Kidney tubule cell (primary cell): ENCODE results near the gene BIRC6.
A peak's percentile ranks its signal among the peaks of the same experiment; 100 is the strongest.
"Not testable (repeated sequence)": the region's sequence is repeated elsewhere in the genome, so short reads cannot be mapped to it uniquely, and the experiment has no call there.

Source experiments
- DNase-seq: peaks from one replicate; pipeline ENCODE4 v3.0.0-alpha.2; 2018; ENCODE audit warnings: low spot score

Gene BIRC6

DNA sequence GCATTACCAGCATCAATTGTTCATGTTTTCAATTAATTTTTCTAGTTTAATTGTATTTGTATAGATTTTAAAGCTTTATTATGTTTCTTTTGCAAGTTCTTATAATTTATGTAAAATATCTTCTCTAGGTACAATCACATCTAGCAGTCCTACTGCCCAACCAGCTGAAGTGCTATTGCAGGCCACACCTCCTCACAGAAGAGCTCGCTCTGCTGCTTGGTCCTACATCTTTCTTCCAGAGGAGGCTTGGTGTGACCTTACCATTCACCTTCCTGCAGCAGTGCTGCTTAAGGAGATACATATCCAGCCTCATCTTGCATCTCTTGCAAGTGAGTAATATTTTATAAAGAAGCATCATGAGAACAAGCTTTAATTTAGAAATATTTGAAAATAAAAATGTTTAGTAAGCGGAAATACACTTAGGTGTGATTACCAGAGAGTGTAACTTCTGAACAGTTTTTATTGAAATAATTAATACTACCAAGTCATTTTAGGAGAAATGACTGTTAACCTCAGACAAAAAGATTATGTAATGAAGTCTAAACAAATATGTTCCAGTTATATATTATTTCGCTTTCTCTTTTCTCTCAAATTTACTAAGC lies 148.2 kb downstream of the BIRC6 start:
- no peak for DNase-seq

DNA sequence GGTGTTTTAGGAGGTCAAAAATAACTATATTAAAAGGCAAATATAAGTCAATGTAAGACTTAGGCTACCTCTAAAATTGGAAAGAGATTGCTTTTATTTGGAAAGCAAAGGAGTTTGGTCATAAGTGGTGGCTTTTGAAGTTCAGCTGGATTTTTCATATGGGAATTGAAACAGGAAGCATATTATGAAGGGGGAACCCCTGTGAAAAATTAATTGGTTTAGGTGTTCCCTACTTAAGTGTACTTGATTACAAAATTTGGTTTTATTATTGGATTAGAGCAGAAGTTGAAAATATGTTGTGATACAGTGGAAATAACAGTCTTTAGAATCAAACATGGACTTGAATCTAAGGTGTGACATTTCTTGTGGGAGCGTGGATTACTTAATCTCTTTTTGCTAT lies 149.6 kb downstream of the BIRC6 start:
- DNase-seq = no peak

DNA sequence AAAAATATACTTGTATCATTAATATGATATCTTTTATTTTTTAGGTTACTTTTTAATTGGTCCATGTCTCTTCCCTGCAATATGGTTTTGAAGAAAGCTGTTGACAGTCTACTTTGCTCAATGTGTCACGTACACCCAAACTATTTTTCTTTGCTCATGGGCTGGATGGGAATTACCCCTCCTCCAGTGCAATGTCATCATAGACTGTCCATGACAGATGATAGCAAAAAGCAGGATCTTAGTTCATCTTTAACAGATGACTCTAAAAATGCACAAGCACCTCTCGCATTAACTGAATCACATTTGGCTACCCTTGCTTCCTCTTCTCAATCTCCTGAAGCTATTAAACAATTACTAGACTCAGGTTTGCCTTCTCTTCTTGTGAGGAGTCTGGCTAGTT lies 158.1 kb downstream of the BIRC6 start:
- no peak for DNase-seq

DNA sequence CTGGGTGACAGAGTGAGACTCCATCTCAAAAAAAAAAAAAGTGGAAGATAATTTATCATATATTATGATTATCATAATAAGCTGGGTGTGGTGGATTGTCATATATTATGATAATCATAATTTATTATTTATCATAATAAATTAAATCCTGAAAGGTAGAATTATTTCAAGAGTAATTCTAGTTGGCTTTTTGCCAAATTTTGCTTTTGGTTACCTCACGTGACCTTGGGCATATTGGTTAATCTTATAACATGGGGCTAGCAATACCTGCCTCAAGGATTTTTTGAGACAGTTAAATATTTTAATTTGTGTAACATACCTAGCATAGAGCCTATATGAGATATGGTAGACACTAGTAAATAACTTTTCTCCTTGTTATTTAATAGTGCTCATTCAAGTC lies 159.7 kb downstream of the BIRC6 start:
- no peak for DNase-seq

DNA sequence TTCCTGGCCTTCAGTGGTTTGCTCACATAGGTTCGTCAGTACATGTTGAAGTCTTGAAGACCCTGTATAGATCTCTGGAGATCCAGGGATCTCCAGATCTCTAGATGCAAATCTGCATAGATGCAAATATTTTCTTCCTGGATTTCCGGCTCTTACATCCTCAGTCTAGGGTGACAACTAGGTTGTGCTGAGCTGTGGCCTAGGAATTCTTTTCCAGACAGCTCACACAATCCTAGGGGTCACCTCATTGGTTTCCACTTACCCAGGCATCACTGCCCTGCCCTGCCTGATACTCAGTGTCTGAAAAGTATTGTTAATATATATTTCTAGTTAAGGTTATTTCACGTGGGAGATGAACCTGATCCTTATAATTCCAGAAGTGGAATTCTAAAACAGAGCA lies 165.9 kb downstream of the BIRC6 start:
- DNase-seq = peak; percentile 40

DNA sequence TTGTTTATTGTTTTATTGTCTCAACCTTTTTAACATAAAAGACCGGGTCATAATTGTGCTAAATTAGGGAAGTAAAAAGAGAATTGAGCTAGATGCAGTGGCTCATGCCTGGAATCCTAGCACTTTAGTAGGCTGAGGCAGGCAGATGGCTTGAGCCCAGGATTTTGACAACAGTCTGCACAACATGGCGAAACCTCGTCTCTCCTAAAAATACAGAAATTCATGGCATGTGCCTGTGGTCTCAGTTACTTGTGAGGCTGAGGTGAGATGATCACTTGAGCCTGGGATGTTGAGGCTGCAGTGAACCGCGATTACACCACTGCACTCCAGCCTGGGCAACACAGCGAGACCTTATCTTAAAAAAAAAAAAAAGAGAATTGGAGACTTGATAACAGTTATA lies 166.9 kb downstream of the BIRC6 start:
- no peak for DNase-seq

DNA sequence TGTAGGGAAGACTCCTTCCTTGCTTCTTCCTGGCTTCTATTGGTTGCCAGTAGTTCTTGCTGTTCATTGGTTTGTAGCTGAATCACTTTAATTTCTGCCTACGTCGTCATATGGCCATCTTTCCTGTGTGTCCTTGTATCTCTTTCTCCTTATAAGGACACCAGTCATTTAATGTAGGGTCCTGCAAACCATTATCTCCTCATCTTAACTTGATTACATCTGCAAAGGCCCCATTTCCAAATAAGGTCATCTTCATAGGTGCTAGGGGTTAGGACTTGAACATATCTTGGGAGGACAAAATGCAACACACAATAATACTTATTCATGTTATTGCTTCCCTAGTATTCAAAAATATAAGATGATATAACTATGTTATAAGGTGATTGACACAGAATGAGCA lies 175.5 kb downstream of the BIRC6 start:
- DNase-seq = no peak

DNA sequence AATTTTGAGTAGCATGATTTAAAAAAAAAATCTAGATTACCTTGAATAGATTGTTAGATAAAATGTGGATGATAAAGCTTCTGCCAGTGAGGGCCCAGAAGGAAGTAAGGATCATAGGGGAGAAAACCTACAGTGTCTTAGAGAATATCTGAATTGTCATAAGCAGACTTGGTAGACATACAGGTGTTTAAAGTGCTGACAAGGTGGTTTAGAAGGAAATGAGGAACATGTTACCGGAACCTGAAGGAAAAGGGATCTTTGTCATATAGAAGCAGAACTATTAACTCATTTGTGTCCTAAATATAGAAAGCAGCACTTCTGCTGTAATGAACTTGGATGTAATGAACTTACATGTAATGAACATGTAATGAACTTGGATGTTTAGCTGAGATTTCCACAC lies 176.1 kb downstream of the BIRC6 start:
- no peak for DNase-seq

DNA sequence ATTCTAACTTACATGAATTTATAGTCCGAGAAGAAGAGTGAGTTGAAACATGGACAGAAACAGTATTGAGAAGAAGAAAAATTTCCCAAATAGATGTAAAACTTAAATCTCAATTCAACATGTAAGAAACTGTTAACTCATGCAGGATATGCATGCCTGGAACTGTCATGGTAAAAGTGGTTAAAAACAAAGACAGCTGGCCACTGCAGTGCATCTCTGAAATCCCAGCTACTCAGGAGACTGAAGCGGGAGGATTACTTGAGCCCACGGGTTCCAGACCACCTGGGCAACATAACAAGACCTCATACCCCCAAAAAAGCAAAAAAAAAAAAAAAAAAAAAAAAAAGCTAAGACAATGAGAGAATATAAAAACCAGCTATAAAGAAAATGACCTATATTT lies 178.0 kb downstream of the BIRC6 start:
- no peak for DNase-seq

DNA sequence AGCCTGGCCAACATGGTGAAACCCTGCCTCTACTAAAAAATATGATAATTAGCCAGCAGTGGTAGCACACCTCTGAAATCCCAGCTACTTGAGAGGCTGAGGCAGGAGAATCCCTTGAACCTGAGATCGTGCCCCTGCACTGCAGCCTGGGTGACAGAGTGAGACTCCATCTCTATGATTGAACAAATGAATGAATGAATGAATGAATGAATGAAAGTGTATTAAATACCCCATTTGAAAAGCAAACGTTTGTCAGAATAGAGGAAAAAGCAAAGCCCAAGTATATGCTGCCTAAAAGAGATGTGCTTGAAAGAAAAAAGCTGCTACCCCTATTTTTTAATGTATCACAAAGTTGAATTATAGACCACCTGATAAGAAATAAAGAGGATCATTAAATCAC lies 181.9 kb downstream of the BIRC6 start:
- DNase-seq = no peak

DNA sequence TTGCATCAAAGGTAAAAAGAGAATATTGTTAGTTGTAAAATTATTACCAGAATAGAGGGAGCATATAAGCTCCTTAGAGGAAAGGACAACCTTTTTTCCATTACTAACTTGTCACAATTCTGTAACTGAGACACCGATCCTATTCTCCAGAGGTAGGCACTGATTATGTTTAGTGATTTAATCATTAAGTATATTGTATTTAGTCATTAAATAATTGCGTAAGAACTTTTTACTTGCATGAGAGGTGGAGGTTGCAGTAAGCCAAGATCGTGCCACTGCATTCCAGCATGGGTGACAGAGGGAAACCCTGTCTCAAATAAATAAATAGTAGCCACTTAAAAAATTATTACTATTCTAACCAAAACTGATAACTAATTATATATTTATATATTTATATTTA lies 195.7 kb downstream of the BIRC6 start:
- not testable (repeated sequence) for DNase-seq

DNA sequence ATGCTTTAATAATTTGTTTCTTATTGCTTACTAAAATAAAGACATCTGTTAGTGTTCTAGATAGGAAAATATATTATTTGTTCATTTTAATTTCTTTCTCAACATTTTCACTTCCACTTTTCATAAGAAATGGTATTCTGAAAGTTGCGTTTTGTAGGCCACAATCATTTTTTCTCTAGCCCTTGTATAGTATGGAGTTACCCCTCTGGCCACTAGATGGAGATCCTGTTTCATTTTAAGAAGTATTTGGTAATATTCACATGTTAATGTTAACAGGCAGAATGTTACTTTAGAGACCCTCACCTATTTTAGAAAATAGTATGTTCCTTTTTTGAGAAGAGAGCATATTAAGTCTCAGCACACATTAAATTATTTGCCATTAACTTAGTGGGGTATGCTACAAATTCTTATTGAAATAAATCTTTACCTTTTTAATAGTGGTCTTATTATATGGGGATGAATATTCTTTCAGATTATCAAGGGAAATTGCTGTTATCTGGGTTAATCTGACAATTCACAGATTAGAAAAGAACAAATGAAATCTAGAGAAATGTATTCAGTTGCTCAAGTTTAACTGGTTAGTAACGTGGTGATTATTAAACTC lies 197.1 kb downstream of the BIRC6 start:
- peak; percentile 42 for DNase-seq

DNA sequence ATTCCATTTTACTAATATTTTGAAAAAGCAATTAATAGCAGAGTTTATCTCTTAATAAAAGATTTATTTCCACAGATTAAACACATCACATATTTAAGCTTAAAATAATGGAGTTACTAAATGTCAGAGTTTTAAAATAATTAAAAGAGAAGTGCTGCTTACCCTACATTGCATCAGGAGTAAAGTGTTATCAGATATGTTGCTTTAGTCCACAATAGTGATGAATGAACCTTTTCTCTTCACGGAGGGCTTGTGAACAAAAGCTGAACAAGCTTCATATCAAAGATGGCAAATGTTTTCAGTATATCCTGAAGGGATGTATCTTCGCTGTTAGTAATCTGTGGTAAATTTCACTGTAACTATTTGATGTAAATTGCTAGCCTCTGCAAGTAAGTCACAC lies 201.7 kb downstream of the BIRC6 start:
- no peak for DNase-seq

DNA sequence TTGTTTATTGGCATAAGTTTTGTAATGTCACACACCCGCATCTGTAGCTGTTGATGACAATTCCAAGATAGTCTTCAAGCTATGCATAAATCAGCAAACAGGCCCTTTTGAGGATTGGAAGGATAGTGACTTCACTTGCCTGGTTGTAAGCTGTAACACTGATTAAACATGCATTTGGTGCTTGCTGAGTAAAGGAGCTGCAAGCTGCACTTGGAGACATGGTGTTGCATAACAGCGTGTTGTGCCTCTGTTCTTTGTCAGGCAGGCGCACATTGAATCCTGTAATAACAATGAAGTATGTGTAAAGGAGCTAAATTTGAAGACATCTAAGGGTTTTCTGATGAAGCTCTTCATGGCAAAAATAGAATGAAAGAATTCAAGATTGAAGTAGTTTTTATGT lies 202.3 kb downstream of the BIRC6 start:
- DNase-seq = no peak

DNA sequence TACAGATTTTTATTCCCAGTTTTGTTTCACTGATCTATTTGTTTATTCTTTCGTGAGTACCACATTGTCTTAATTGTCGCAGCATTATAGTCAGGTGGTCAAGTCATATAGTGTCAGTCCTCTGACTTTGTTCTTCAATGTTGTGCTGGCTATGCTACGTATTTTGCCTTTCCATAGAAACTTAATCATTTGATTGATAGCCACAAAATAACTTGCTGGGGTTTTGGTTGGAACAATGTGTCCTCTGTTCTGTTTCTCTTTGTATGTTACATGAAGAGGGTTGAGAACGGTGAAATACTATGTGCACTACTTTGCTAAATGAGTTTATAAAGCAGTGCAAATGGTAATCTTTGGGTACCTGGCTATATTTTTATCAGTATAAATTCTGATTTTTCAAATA lies 206.1 kb downstream of the BIRC6 start:
- no peak for DNase-seq

DNA sequence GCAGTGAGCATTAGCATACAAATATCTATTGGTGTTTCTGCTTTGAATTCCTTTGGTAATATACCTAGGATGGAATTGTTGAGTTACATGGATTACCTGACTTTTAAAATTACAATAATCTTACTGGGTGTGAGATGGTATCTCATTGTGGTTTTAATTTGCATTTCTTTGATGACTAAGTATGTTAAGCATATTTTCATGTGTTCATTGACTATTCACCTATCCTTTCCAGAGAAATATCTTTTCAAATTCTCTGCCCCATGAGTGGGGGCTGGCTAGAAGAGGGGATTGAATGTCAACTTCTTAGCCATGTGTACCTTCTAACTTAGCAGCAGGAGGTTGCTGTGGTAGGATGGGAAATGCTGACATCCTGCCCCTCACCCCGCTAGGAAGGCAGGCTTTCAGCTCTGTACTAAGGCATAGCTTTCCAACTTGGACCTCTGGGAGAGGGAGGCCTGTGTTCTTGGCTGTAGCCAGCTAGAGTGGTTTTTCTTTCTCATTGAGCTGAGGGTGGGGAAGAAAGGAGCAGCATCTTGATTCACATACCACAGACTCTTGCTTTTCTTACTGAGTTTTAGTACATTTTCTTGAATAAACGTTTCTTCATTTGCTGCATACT lies 207.7 kb downstream of the BIRC6 start:
- peak; percentile 5 for DNase-seq

DNA sequence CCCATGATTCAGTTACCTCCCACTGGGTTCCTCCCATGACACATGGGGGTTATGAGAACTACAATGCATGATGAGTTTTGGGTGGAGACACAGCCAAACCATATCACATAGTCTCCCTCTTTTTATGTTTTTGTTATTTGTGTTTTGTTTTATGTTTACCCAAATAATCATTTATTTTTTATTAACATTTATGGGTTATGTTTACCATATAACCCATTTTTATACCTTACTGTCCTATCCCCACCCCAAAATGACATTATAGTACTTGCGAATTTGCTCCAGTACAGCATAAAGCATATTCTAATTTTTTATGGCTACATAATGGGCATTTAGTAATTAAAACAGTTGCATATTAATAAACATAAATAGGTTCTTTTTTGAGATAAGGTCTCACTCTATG lies 209.1 kb downstream of the BIRC6 start:
- no peak for DNase-seq

DNA sequence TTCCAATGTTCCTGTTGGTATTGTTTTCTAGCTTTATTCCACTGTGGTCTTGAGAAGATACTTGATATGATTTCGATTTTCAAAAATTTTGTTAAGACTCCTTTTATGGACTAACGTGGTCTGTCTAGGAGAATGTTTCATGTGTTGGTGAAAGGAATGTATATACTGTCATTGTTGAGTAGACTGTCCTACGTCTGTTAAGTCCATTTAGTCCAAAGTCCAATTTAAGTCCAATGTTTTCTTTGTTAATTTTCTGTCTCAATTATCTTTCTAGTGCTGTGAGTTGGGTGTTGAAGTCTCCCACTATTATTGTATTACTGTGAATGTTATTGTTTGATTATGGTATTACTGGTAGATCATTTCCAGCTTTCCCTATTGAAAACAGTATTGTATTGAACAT lies 215.2 kb downstream of the BIRC6 start:
- DNase-seq = no peak

DNA sequence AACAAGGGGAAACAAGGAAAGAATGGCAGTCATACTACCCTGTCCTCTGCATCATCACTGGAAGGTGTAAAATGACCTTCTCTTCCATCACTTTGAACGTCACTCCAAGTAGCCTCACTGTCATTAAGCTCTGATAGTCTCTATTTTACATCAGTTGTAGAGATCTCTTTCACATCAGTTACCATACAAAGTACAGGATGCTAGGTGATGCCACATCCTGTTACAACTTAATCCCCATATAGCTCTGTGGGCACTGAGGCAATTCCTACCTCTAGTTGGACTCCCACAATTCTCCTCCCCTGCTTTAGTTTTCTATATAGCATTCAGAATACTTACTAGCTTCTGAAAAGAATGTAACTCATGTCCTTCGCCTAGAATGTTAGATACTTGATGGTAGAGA lies 215.9 kb downstream of the BIRC6 start:
- no peak for DNase-seq

DNA sequence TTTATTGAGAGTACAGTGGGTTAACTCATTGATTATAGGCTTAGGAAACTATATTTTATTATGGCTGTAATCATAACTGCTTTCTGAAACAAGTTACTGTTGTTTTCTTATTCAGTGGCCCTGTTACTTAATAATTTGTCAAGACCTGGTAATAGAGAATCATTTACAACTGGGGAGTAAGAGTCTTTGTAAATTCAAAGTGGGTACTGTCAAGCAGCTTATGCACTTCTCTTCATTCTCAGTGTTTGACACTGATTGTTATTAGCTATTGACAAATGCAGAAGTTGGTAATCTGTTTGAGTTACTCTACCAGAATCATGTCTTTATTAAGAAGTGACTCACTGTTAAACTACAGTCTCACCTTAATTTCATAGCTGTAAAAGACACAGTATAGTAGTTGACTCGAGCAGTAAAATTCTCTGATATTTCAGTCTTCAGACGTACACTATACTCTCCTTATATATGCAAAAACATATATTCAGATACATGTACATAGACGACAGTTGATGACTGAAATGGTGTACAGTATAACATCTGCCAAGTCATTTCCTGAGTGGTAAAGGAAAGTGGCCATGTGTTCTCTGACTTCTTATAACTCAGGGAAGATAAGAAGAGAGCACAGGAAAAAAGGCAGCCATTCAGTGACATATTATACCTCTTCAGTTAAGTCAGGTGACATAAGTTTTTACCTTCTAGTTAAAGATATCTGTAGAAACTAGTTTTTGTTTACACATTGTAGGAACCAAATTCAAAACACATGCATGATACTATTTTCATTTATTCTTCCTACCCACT lies 235.0 kb downstream of the BIRC6 start:
- no peak for DNase-seq

DNA sequence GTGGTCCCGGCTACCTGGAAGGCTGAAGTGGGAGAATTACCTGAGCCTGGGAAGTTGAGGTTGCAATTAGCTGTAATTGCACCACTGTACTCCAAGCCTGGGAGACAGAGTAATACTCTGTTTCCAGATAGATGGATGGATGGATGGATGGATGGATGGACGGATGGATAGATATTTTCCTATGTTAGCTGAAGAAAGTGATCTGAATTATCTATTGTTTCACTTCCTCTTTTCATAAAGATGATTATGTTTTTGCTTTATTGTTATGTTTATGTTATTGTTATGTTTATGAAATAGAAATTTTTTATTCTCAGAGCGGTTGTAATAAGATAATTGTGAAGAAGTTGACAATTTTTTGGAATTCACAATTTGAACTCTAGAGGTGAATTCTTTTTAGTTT lies 237.8 kb downstream of the BIRC6 start:
- DNase-seq = no peak

DNA sequence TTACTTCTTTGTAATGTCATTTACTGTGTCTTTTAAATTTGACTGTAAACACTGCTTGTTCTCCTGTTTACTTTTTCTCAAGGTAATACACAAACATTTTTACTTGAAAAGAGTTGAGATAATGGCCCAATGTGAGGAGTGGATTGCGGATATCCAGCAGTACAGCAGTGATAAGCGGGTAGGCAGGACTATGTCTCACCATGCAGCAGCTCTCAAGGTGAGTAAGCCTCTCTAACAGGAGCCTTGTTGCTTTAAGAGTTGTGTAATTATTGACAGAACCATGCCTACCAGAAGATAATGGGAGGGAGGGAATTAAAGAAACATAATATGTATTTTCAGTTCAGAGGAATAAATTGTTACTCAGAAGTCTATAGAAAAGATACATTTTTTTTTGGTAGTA lies 254.5 kb downstream of the BIRC6 start:
- peak; percentile 39 for DNase-seq

DNA sequence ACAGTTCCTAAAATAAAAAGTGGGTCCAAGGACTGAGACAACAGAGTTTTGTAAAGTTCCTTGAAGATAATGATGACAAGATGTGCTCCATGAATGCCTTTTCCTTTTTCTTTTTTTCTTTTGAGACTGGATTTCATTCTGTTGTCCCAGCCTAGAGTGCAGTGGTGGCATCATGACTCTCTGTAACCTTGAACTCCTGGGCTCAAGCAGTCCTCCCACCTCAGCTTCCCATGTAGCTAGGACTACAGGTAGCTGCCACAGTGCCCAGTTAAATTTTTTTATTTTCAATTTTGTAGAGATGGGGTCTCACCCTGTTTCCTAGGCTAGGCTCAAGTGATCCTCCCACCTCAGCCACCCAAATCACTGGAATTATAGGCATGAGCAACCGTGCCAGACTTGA lies 254.9 kb downstream of the BIRC6 start:
- DNase-seq = no peak
